SU-DHL-6 (cell line): Measurements from ENCODE around the gene NOTCH2.

ENCODE experiments used
- H2AFZ ChIP-seq: fragments of 200-600 bp; sonication (generic); 2 replicates; pipeline ENCODE4 v1.6.1; 2014; ENCODE audit warnings: low read depth, mild to moderate bottlenecking, moderate library complexity, mixed read lengths, antibody characterized with exemption, low read length; ENCODE audit not compliant: severe bottlenecking
- H3F3A ChIP-seq: fragments of 200-600 bp; shearing (Covaris generic); 2 replicates; pipeline ENCODE4 v1.6.0; 2016; ENCODE audit warnings: antibody characterized with exemption, mild to moderate bottlenecking; ENCODE audit not compliant: insufficient read depth
- H3K27ac ChIP-seq: fragments of 200-600 bp; sonication (generic); 2 replicates; pipeline ENCODE4 v1.5.1; 2016; ENCODE audit warnings: low read depth, mild to moderate bottlenecking, low read length, moderate library complexity, mixed read lengths
- H3K27me3 ChIP-seq: fragments of 200-600 bp; sonication (generic), shearing (Covaris generic); 2 replicates; pipeline ENCODE4 v1.6.0; 2014; ENCODE audit warnings: mild to moderate bottlenecking, low read length
- H3K36me3 ChIP-seq: fragments of 200-600 bp; sonication (generic); 2 replicates; pipeline ENCODE4 v1.6.1; 2014; ENCODE audit warnings: mild to moderate bottlenecking, low read length, mixed read lengths
- H3K4me2 ChIP-seq: fragments of 300-600, 200-600 bp; shearing (Covaris generic), sonication (generic); 2 replicates; pipeline ENCODE4 v1.6.0; 2014; ENCODE audit warnings: low read length, low read depth, mild to moderate bottlenecking; ENCODE audit not compliant: poor library complexity, severe bottlenecking
- H3K4me3 ChIP-seq: fragments of 200-600 bp; sonication (generic); 2 replicates; pipeline ENCODE4 v1.5.1; 2014; ENCODE audit warnings: antibody characterized with exemption, low read length, mild to moderate bottlenecking, mixed read lengths; ENCODE audit not compliant: insufficient read depth, poor library complexity, severe bottlenecking
- H3K79me2 ChIP-seq: fragments of 200-600 bp; sonication (generic); 2 replicates; pipeline ENCODE4 v1.6.1; 2014; ENCODE audit warnings: mild to moderate bottlenecking, low read length, moderate library complexity; ENCODE audit not compliant: insufficient read depth
- H3K9ac ChIP-seq: fragments of 200-600 bp; sonication (generic); 2 replicates; pipeline ENCODE4 v1.7.0; 2014; ENCODE audit warnings: mild to moderate bottlenecking, low read length
- H3K9me2 ChIP-seq: fragments of 200-600 bp; sonication (generic); replicated peaks from 2 replicates; pipeline ENCODE4 v1.6.1; 2014; ENCODE audit warnings: low read length; ENCODE audit not compliant: insufficient read depth
- H3K9me3 ChIP-seq: fragments of 200-600 bp; sonication (generic); 2 replicates; pipeline ENCODE4 v1.6.1; 2014; ENCODE audit warnings: low read length, mixed read lengths; ENCODE audit not compliant: insufficient read depth
- H4K20me1 ChIP-seq: fragments of 200-600 bp; sonication (generic); 2 replicates; pipeline ENCODE4 v1.6.1; 2014; ENCODE audit warnings: low read depth, mild to moderate bottlenecking, antibody characterized with exemption, low read length, moderate library complexity, mixed read lengths
- CTCF ChIP-seq: fragments of 200-600 bp; sonication (generic); IDR thresholded peaks from one replicate; pipeline ENCODE4 v1.5.1; 2017; ENCODE audit warnings: antibody characterized with exemption, mild to moderate bottlenecking, low read length, moderate library complexity; ENCODE audit not compliant: insufficient read depth, poor library complexity, severe bottlenecking
- EZH2phosphoT487 ChIP-seq: fragments of 200-600 bp; sonication (generic), shearing (Covaris generic); conservative IDR thresholded peaks from 2 replicates; pipeline ENCODE4 v1.6.1; 2018; ENCODE audit warnings: mild to moderate bottlenecking, antibody characterized with exemption, low read length, moderate library complexity, mixed read lengths

Gene NOTCH2

DNA sequence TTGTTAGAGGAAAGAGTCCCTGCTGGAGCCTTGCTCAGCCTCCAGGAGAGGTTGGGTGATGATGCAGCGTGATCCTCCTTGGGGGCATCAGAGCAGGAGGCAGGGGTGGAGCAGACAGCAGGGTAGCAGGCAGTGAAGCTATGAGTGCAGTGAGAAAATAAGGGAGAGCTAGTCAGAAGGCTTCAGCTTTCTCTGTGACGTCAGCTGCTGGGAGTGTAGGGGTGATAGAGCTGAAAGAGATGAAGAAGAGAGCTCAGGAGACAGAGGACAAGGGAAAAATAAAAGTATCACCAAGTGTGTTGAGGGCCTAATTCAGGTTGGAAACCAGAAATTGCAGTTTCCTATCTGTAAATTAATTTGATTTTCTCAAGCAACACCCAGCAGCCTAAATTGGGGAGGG lies 170.9 kb downstream of the NOTCH2 start:
- no peak overlapping the region for H2AFZ ChIP-seq
- H3K27me3 ChIP-seq, result no peaks in the 10 kb centered on the region
- no peaks in the 10 kb centered on the region for H4K20me1 ChIP-seq
- H3K4me3 ChIP-seq, result no peak overlapping the region
- no peak overlapping the region for H3K9ac ChIP-seq
- H3K79me2 ChIP-seq, result no peaks in the 10 kb centered on the region
- H3K27ac ChIP-seq, result no peak overlapping the region
- no peaks in the 10 kb centered on the region for H3K9me2 ChIP-seq
- TF ChIP-seq CTCF (no peak), EZH2phosphoT487 (no peak)
- no peaks in the 10 kb centered on the region for H3K36me3 ChIP-seq
- H3F3A ChIP-seq, result no peaks in the 10 kb centered on the region
- no peak overlapping the region for H3K4me2 ChIP-seq
- H3K9me3 ChIP-seq, result no peaks in the 10 kb centered on the region

DNA sequence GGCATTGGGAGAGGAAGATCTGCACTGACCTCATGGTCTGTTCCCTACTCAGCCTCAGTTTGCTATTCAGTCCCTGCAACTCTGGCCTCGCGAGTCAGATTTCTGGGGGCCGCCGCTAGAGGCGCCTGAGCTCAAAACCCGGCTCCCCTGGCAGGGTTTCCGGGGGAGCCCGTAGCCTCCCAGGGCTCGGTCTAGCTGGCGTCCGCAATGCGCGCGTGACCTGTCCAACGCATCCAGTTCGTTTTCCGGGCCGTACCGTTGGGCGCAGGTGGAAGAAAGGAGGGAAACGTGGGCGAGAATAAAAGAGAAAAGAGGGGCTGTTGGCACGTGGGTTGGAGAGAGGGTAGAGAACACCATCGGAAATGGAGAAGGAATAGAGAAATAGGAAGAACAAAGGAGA lies 173.2 kb downstream of the NOTCH2 start, which contains the start of gene ADAM30:
Gene ADAM30, minus strand, starts transcription at position 213 of the 400 bp plus-strand sequence. Its CDS starts 179 bp downstream, at position 34.
- Histone ChIP-seq H3K79me2 (no peaks in the 10 kb centered on the region), H3K27ac (no peak within 1 kb of the TSS), H3K9me3 (no peaks in the 10 kb centered on the region), H3F3A (no peaks in the 10 kb centered on the region), H3K9ac (no peak within 1 kb of the TSS), H4K20me1 (no peaks in the 10 kb centered on the region), H3K9me2 (no peaks in the 10 kb centered on the region), H2AFZ (no peak within 1 kb of the TSS), H3K4me3 (no peak within 1 kb of the TSS), H3K4me2 (no peak within 1 kb of the TSS), H3K27me3 (no peaks in the 10 kb centered on the region), H3K36me3 (no peaks in the 10 kb centered on the region)
- TF ChIP-seq CTCF (no peak), EZH2phosphoT487 (no peak)

- Histone ChIP-seq H3K4me2 (no peak overlapping the region), H3F3A (no peaks in the 10 kb centered on the region), H3K4me3 (no peak overlapping the region), H3K9me2 (no peaks in the 10 kb centered on the region), H3K9me3 (no peaks in the 10 kb centered on the region), H3K27me3 (no peaks in the 10 kb centered on the region), H3K79me2 (no peaks in the 10 kb centered on the region), H3K27ac (no peak overlapping the region), H3K36me3 (no peaks in the 10 kb centered on the region), H3K9ac (no peak overlapping the region), H2AFZ (no peak overlapping the region), H4K20me1 (no peaks in the 10 kb centered on the region)
- TF ChIP-seq EZH2phosphoT487, result no peak
- TF ChIP-seq CTCF, result no peak
Measured at GRCh38 chr1:119895102-119895501, 174.4 kb downstream of the NOTCH2 start.
